GM18499 (cell line): ENCODE results near the gene SPG7.

Experiments
- ATAC-seq: cut with Tn5 transposase; IDR thresholded peaks from one replicate; pipeline ENCODE4 v1.9.1; 2021; ENCODE audit warnings: moderate number of reproducible peaks; ENCODE audit not compliant: insufficient read depth, unreplicated experiment

Gene SPG7

GRCh38 chr16:89593841-89594240, 85.6 kb downstream of the SPG7 start:
- ATAC-seq = no peak

- no peak for ATAC-seq
Observed at GRCh38 chr16:89595330-89596060, 87.3 kb downstream of the SPG7 start.

GRCh38 chr16:89596061-89596689, 88.0 kb downstream of the SPG7 start:
- ATAC-seq = no peak

- ATAC-seq = no peak
Observed at GRCh38 chr16:89596957-89597649, 88.9 kb downstream of the SPG7 start.

- no peak for ATAC-seq
Observed at GRCh38 chr16:89598199-89598598, 90.0 kb downstream of the SPG7 start.

- no peak for ATAC-seq
Observed at GRCh38 chr16:89599451-89599858, 91.3 kb downstream of the SPG7 start.

GRCh38 chr16:89599902-89600301, 91.7 kb downstream of the SPG7 start:
- no peak for ATAC-seq

GRCh38 chr16:89600427-89600826, 92.2 kb downstream of the SPG7 start:
- no peak for ATAC-seq

GRCh38 chr16:89600956-89601355, 92.8 kb downstream of the SPG7 start:
- no peak for ATAC-seq

- ATAC-seq = no peak
Observed at GRCh38 chr16:89601906-89602272, 93.7 kb downstream of the SPG7 start.

- ATAC-seq = no peak
Observed at GRCh38 chr16:89602273-89602951, 94.2 kb downstream of the SPG7 start.

GRCh38 chr16:89602952-89603590, 94.9 kb downstream of the SPG7 start:
- no peak for ATAC-seq

- ATAC-seq = no peak
Observed at GRCh38 chr16:89604764-89605163, 96.6 kb downstream of the SPG7 start.

- ATAC-seq = no peak
Observed at GRCh38 chr16:89605186-89605970, 97.2 kb downstream of the SPG7 start.

- no peak for ATAC-seq
Observed at GRCh38 chr16:89606006-89606405, 97.8 kb downstream of the SPG7 start.
